Panc1 (cell line): ENCODE results near the gene TOMM22. TPM values are rescaled to one million over a fixed set of nuclear protein-coding genes. Genes with fewer than 3 reads are reported as not detected.

Source experiments
- ATAC-seq: fragments of 200-7000 bp; cut with Tn5 transposase; 2 replicates; pipeline ENCODE4 v1.9.1; 2020; ENCODE audit warnings: mild to moderate bottlenecking, moderate library complexity
- BruUV-seq: library from RNA; stranded (reverse); fragments of 400-500 nt; replicated peaks from 2 replicates; lab custom pipeline; 2021; lab: Mats Ljungman, UMichigan
- CTCF ChIA-PET: fragments of 300-600 bp; sonication (Branson Sonifier 250); formaldehyde crosslinking; loops from one replicate; lab custom pipeline; 2022; ENCODE audit warnings: antibody characterized with exemption; lab: Charles Lee
- POLR2A ChIA-PET: fragments of 300-600 bp; sonication (Branson Sonifier 250); formaldehyde crosslinking; loops from one replicate; lab custom pipeline; 2022; ENCODE audit warnings: antibody characterized with exemption; lab: Charles Lee
- DNase-seq: peaks from one replicate; pipeline ENCODE4 v3.0.0-alpha.2; 2010; ENCODE audit warnings: low read depth, low spot score
- H3K27ac ChIP-seq: 2 replicates; pipeline ENCODE4 v1.5.1; 2011; ENCODE audit warnings: mild to moderate bottlenecking, low read length, inconsistent platforms
- H3K27me3 ChIP-seq: fragments of 200-500 bp; sonication (Bioruptor generic); 2 replicates; pipeline ENCODE4 v1.6.0; 2014; ENCODE audit warnings: low read length, inconsistent platforms; ENCODE audit not compliant: control insufficient read depth, insufficient read depth
- H3K36me3 ChIP-seq: fragments of 200-500 bp; sonication (Bioruptor generic); 2 replicates; pipeline ENCODE4 v1.5.1; 2014; ENCODE audit warnings: inconsistent platforms, mild to moderate bottlenecking, low read length, moderate library complexity; ENCODE audit not compliant: control insufficient read depth, insufficient read depth
- H3K4me1 ChIP-seq: 2 replicates; pipeline ENCODE4 v1.5.1; 2011; ENCODE audit warnings: inconsistent platforms, mild to moderate bottlenecking, low read length, moderate library complexity; ENCODE audit not compliant: control insufficient read depth, insufficient read depth
- H3K4me3 ChIP-seq, 2 experiments: 2 replicates each; pipeline ENCODE4 v1.5.1; 2011 to 2012; ENCODE audit warnings: low read depth in 2 of 2, low read length in 2 of 2, mild to moderate bottlenecking in 2 of 2, inconsistent platforms in 1 of 2, moderate library complexity in 1 of 2
- H3K9me3 ChIP-seq: fragments of 200-500 bp; sonication (Bioruptor generic); 2 replicates; pipeline ENCODE4 v1.5.1; 2014; ENCODE audit warnings: low read depth, mild to moderate bottlenecking, inconsistent platforms, low read length, moderate library complexity; ENCODE audit not compliant: control insufficient read depth, insufficient read depth
- CTCF ChIP-seq: fragments of 450-650 bp; IDR thresholded peaks from 2 replicates; pipeline ENCODE4 v1.5.1; 2017; ENCODE audit warnings: mild to moderate bottlenecking
- POLR2AphosphoS5 ChIP-seq: IDR thresholded peaks from 2 replicates; pipeline ENCODE4 v1.6.1; 2012; ENCODE audit warnings: mild to moderate bottlenecking, low read depth, low read length, moderate library complexity
- SIN3A ChIP-seq: IDR thresholded peaks from 2 replicates; pipeline ENCODE4 v1.6.1; 2012; ENCODE audit warnings: low read depth, mild to moderate bottlenecking, low read length, moderate library complexity, borderline replicate concordance; ENCODE audit not compliant: insufficient read depth
- TCF7L2 ChIP-seq: IDR thresholded peaks from 2 replicates; pipeline ENCODE4 v1.6.1; 2011; ENCODE audit warnings: mild to moderate bottlenecking, low read depth, low read length, inconsistent platforms
- in situ Hi-C: cut with HindIII; loops from 2 replicates; pipeline ENCODE4 v1.10.0; 2016; ENCODE audit warnings: low sequenced_read_pairs, low pct_unique_long_range_greater_than_20kb
- intact Hi-C: fragments of 100-400 bp; cut with micrococcal nuclease; formaldehyde crosslinking; loops from one replicate; pipeline ENCODE4 v1.10.0; 2022; ENCODE audit not compliant: unreplicated experiment
- total RNA-seq: library from RNA; stranded (reverse); gene quantifications from one replicate; pipeline ENCODE4 v1.2.1, GENCODE V29; 2021; ENCODE audit not compliant: unreplicated experiment
- TF ChIP-seq, protein P1 (sequence below), 2 experiments: IDR thresholded peaks; 2 replicates each; pipeline ENCODE4 v1.6.1; 2011 to 2012; ENCODE audit warnings: low read depth in 2 of 2, control low read depth in 1 of 2, low read length in 1 of 2, mild to moderate bottlenecking in 1 of 2, moderate library complexity in 1 of 2; ENCODE audit not compliant: insufficient read depth in 1 of 2

Gene TOMM22
- total RNA-seq, 1 experiment from 2014 or later = 111 TPM

DNA sequence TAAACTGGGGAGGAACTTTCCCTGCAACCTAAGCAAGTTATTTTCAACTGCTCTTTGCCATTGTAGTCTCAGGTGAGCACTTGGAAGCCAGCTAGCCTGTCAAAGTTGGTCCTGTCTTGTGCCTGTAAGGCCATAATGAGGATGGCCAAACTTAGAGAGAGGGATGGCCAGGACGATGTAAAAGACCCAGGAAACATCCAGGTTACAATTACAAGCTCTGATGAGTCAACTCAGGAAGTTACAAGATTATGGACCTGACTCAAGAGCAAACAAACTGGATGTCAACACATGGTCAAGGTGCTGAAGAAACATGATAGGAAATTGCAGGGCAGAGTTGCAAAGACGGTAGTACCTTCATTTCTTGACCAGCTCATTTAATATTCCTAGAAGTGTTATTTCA is 25.6 kb downstream of the TOMM22 start:
- H3K4me1 ChIP-seq = peaks cover 13% of the 10 kb centered on the region
- ChIA-PET POLR2A (interaction anchor here (0.6 kb wide), 1 partner anchor 17 kb away, joined by 3 read pairs; no protein-coding TSS in a partner anchor), CTCF (no interaction called here)

GRCh38 chr22:38707984-38708383 is 26.2 kb downstream of the TOMM22 start:
- H3K9me3 ChIP-seq = no peaks in the 10 kb centered on the region

More for the DNA sequence above, 25.6 kb downstream of the TOMM22 start:
- in situ Hi-C loops = no loop called here
- Histone ChIP-seq H3K4me3 (peak overlapping the region; percentile 69 to 86), H3K9me3 (no peaks in the 10 kb centered on the region), H3K36me3 (peaks cover 4% of the 10 kb centered on the region; the same call in 1 of the 2 replicates), H3K27ac (peak overlapping the region; percentile 87), H3K27me3 (no peaks in the 10 kb centered on the region)
- TF ChIP-seq, protein P1, sequence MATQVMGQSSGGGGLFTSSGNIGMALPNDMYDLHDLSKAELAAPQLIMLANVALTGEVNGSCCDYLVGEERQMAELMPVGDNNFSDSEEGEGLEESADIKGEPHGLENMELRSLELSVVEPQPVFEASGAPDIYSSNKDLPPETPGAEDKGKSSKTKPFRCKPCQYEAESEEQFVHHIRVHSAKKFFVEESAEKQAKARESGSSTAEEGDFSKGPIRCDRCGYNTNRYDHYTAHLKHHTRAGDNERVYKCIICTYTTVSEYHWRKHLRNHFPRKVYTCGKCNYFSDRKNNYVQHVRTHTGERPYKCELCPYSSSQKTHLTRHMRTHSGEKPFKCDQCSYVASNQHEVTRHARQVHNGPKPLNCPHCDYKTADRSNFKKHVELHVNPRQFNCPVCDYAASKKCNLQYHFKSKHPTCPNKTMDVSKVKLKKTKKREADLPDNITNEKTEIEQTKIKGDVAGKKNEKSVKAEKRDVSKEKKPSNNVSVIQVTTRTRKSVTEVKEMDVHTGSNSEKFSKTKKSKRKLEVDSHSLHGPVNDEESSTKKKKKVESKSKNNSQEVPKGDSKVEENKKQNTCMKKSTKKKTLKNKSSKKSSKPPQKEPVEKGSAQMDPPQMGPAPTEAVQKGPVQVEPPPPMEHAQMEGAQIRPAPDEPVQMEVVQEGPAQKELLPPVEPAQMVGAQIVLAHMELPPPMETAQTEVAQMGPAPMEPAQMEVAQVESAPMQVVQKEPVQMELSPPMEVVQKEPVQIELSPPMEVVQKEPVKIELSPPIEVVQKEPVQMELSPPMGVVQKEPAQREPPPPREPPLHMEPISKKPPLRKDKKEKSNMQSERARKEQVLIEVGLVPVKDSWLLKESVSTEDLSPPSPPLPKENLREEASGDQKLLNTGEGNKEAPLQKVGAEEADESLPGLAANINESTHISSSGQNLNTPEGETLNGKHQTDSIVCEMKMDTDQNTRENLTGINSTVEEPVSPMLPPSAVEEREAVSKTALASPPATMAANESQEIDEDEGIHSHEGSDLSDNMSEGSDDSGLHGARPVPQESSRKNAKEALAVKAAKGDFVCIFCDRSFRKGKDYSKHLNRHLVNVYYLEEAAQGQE (IDR thresholded peaks at IDR 0.05; ENCODE audit: insufficient read depth in 1 of 2, low read depth in 2 of 2, low read length in 1 of 2) = no peak
- TF ChIP-seq SIN3A (no peak), POLR2AphosphoS5 (no peak), TCF7L2 (no peak), CTCF (no peak)
- TSS peak; percentile 80 for BruUV-seq
- ATAC-seq (no peak), DNase-seq (peak; percentile 50)
- intact Hi-C loops = no loop called here

More at GRCh38 chr22:38707984-38708383, 26.2 kb downstream of the TOMM22 start:
- ATAC-seq (no peak), DNase-seq (no peak)
- no peak for TF ChIP-seq CTCF
- intact Hi-C loops = no loop called here
- ChIA-PET CTCF (no interaction called here), POLR2A (interaction anchor here (0.6 kb wide), 1 partner anchor 18 kb away, joined by 3 read pairs; no protein-coding TSS in a partner anchor)
- in situ Hi-C loops = no loop called here
- Histone ChIP-seq H3K27ac (no peak overlapping the region; the same call in 1 of the 2 replicates), H3K4me3 (peak overlapping the region in 1 of 2 experiments; percentile 69; a peak in 2 of 4 replicates), H3K36me3 (peaks cover 4% of the 10 kb centered on the region; the same call in 1 of the 2 replicates), H3K4me1 (peaks cover 13% of the 10 kb centered on the region), H3K27me3 (no peaks in the 10 kb centered on the region)
- BruUV-seq = no TSS peak
